Activated CD4-positive, alpha-beta T cell treated with anti-CD3 and anti-CD28 coated beads, Interleukin-2, amount 50 U/mL, for 16 hours (primary cell): ENCODE measurements around the gene PLXNB2.
"Not testable (repeated sequence)": the region's sequence is repeated elsewhere in the genome, so short reads cannot be mapped to it uniquely, and the experiment has no call there.

Experiments
- DNase-seq: peaks from one replicate; pipeline ENCODE4 v3.0.0-alpha.2; 2020

The PLXNB2 gene

GRCh38 chr22:50278461-50278860 lies 29.0 kb downstream of the PLXNB2 start:
- no peak for DNase-seq

GRCh38 chr22:50277761-50278160 lies 29.7 kb downstream of the PLXNB2 start:
- DNase-seq: no peak

DNA sequence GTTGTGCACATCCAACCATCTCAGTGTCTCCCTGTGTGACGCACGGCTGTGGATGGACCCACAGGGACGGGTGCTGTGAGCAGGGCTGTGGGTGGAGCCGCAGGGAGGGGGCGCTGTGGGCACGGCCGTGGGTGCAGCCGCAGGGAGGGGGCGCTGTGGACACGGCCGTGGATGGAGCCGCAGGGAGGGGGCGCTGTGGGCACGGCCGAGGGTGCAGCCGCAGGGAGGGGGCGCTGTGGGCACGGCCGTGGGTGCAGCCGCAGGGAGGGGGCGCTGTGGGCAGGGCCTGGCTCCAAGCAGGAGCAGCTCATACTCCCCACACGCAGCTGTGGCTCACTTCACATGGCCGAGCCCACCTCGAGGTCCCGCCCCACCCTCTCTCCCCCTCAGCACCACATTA lies 31.3 kb downstream of the PLXNB2 start:
- peak; percentile 73 for DNase-seq

- DNase-seq: no peak
These were observed 32.0 kb downstream of the PLXNB2 start for GRCh38 chr22:50275181-50276055.

DNA sequence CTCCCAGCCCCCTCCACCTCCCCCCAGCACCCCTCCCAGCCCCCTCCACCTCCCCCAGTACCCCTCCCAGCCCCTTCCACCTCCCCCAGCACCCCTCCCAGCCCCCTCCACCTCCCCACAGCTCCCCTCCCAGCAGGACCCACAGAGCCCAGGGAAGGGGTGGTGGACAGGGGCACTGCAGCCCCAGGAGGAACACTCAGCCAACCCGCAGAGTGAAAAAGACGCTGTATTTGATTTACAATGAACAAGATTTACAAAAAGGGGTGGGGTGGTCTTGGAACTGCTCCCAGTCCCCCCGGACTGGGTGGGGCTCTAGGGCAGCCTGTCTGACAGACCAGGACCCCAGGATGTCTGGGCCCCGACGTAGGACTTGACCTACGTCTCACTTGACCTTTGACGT lies 32.7 kb downstream of the PLXNB2 start:
- DNase-seq: no peak

- peak; percentile 64 for DNase-seq
These were observed 33.1 kb downstream of the PLXNB2 start for GRCh38 chr22:50274311-50274710.

GRCh38 chr22:50273781-50274180 lies 33.7 kb downstream of the PLXNB2 start:
- not testable (repeated sequence) for DNase-seq

GRCh38 chr22:50273352-50273751 lies 34.1 kb downstream of the PLXNB2 start:
- not testable (repeated sequence) for DNase-seq

DNA sequence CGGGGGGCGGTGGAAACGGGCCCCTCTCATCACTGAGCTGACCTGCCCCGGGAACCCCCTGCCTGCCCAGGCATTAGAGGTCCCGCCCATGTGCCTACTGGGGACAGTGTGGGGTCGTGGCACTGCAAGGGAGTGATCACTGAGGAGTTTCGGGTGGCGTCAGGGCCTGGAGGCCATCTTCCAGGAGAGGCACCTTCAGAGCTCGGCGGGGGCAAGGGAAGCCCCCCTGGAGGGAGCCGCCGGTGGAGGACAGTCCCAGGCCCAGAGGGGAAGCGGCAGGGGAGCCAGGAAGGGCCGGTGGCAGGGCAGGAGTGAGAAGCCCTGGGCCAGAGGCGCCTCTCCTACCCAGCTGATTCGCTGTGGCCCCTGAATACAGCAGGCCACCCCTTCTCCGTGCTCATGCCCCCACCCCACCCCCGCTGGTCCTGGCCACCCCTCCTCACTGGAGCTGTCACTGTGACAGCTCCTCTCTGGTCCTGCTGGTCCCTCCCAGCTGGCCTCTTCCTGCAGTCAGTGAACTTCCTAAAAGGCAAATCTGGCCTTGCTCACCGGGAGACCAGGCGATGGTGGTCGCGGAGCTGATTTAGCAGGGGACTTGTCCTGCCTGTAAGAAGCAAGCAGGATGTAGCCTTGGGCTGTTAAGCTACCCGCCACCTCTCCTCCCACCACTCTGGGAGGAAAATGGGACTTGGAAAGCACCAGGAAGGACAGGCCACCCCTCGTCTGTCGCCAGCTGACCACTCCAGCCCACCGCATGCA lies 35.2 kb downstream of the PLXNB2 start:
- DNase-seq: no peak

DNA sequence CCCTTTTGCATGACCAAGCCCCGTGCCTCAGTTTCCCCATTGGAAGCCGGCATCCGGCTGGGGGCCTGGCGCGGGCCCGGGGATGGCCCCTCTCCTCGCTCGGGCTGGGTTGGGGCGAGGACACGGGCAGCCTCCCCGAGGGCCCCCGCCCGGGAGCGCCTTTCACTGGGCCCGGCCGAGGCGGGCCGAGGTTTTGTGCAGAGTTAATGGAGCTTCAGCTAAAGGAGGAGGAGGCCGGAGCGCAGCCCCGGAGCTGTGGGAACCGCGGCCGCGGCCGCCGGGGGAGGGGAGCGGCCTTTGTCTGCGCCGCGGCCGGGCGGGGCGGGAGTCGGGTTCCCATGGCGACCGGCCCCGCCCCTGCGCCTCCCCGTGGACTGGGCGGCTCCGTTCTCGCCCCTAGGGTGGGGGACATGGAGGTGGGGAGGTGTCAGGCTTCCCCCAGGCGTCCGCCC lies 35.9 kb downstream of the PLXNB2 start:
- DNase-seq: peak; percentile 58

DNA sequence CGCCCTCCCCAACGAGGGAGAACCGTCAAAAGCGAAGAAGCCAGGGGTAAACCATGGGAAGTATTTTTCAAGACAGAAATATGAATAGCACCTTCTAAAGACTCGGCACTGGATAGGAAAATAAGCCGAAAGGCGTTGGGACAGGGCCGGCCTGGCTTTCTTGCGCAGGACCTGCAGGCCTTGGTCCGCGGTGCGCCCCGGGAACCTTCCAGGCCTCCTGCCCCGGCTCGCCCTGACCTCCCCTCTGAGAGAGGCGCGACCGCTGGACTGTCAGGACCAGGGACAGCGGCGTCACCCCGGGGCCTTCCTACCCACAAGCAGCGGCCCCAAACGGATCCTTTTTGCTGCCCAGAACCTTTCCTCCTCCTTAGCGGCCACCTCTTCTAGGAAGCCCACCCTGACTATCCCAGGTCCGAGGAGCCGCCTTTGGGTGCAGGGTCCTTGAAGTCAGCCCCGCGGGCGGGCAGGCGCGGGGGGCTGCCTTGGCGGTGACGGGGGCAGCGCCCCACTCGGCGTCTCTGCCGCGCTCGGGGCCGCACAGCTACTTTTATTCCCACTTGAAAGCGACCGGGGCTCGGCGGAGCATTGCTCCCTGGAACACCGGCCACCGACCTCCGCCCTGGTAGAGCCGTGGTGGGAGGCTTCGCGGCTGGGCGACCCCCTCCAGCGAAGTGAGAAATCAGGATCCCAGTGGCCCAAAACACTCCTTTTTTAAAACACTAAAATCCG lies 36.6 kb downstream of the PLXNB2 start:
- DNase-seq: peak; percentile 54

DNA sequence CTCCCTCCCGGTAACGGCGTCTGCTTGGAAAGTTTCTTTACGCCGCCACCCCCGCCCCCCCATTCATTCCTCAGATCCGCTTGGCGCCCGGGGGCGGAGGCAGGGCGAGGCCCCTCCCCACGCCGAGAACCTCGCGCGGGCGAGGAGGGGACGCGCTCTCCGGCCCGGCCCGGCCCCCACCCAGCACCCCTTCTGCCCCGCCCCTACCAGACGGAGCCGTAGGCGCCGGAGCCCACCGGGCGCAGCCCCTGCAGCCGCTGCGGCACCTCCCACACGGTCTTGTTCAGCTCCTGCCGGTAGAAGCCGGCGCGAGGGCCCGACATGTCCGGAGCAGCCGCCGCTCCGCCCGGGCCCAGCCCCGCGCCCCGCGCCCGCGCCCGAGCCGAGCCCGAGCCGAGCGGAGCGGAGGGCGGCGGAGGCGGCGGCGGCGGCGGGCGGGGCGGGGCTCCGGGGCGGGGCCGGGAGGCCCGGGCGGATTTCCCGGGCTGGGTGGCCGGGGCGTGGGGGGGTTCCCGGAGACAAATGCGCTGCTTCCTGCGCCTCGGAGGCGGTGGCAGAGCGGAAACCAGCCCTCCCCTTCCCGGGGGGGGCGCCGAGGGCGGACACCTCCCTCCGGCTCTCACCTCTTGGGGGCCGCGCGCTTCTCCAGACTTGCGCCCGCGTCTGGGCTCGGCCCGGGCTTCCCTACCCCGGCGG lies 37.3 kb downstream of the PLXNB2 start, which contains the start of gene MAPK11:
MAPK11 (minus strand) TSS at position 411 of the 696 bp plus-strand sequence; CDS start at position 323, 88 bp downstream.
- DNase-seq: peak; percentile 74

DNA sequence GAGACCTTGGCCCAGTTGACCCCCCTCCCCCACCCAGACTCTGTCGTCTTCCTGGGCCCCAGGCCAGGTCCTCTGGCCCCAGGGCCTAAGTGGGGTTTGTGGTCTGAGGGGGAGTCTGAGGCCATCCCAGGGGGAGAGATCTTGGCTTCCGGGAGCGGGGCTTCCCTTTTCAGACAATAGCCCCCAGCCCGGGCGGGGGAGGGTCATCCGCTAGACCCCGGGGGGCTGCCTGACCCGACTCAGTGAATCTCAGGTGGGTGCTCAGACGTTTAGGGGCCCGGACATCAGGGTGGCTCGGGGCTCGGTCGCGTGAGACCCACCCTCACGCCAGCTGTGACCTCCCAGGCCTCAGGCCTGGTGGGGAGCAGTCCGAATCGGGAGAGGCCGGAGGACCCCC lies 37.9 kb downstream of the PLXNB2 start:
- no peak for DNase-seq

DNA sequence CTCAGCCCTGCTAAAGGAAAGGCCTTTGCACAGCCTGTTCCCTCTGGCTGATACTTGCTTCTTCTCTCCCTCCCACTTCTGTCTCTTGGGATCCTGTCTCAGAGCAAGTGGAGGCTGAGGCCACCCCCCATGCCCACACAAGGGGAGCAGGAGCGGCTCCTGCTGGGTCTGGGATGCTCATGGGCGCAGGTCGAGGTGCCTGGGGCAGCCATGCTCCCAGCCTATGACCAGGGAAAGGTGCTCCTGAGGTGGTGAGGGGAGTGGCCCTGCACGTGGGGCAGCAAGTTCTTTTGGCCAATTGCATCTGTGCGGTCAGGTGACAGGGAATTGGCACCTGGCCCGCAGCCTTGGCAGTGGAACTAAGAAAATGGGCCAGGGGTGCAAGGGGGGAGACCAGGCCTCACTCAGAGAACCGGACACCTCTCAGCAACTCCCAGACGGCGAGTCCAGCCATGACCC lies 38.8 kb downstream of the PLXNB2 start:
- no peak for DNase-seq

- peak; percentile 56 for DNase-seq
These were observed 39.7 kb downstream of the PLXNB2 start for GRCh38 chr22:50267591-50268390.

GRCh38 chr22:50266994-50267393 lies 40.5 kb downstream of the PLXNB2 start:
- no peak for DNase-seq

DNA sequence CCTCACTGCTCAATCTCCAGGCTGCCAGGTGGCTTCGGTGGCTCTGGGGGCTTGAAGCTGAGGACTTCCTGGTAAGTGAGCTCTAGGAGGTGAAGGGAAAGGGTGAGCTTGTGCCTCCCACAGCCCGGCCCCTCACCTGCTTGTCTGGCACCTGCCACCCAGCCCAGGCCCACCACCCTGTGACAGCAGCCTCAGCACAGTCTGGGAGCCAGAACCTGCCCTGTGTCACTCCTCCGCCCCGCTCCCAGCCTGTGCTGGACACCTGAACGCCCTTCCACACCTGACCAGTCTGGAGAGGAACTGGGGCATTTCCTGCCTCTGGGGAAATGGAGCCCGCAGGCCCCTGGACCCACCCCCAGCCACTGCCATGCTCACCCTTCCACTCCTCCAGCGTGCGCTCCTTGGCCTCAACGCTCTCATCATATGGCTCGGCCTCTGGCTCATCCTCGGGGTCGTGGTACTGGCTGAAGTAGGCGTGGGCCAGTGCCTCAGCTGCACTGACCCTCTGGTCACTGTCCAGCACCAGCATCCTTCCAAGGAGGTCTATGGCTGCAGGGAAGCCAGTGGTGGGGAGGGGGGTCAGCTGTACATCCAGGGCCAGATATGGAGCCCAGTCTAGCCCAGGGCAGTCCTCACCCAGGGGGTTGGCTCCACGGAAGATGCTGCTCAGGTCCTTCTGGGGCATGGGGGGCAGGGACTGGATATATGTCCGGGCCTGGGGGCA lies 42.3 kb downstream of the PLXNB2 start:
- DNase-seq: no peak

DNA sequence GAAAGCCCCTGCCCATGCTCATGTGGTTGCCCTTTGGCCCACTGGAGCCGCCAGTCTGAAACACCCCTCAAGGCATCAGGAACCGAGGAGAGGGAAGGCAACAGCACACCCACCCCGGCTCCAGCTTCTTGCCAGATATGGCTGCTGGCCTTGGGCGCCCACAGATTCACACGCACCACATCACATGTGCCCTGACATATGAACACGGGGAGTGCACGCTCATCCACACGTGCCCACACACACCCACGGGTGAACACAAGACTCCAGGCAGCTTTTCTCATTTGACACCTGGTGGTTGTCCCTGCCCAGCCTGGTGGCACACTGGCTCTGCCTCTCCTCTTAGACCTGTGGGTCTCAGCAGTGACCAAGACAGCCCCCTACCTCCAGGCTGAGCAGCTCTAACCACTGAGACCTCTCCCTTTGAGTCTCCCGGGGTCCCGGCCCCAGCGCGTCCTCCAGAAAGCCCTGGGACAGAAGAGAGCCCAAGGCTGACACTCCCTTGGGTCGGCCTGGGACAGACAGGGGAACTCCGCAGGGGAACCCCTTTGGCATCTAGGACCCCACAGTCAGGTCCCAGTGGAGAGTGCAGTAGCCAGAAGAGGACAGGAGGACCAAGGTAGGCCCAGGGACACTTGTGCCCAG lies 43.2 kb downstream of the PLXNB2 start:
- no peak for DNase-seq

- no peak for DNase-seq
These were observed 44.4 kb downstream of the PLXNB2 start for GRCh38 chr22:50262973-50263617.

DNA sequence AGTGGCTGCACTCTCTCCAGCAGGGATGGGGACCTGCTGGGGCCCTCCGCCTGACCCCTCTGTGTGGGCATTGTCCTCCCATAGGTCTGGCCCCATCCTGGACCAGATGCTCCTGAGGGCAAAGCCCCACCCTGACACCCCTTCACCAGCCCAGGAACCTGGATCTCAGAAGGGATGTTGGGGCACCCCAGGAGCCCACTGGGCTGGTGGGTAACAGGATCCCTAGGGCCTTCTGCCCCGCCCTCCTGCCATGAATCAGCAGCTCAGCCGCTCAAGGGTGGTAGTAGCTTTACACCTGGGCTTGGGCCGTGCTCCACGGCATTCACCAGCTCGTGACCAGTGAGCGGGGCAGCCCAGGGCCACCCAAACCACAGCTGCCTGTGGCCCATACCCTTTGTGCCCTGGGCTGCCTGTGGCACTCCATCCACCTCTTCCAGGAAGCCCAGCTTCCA lies 45.0 kb downstream of the PLXNB2 start:
- DNase-seq: no peak
